ENCODE measurements around the gene MOCS2.

MOCS2 gene

DNA sequence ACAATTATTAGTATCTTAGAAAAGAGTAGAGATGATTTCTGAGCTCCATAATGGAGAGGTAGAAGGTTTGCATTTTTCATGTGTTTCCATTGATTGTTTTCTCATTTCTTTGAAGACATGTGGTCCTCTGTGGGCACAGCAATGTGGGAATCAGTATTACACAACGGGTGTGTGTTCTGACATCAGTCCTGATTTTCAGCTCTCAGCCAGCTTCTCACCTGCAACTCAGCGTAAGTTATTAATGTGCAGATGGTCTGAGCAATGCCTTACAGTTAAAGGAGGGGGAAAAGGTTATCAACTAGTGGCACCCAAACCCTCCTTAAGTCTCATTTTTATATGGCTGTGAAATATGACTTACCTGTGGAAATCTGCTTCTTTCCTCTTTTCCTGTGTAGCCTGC, 61.3 kb downstream of the MOCS2 start:
- no peak for DNase-seq (ENCODE audit: low read depth in 2 of 2)

Data from activated CD8-positive, alpha-beta memory T cell treated with anti-CD3 and anti-CD28 coated beads for 4 hours (primary cell).